GM20000 (cell line): Measurements from ENCODE around the gene NOC2L.

Experiments used
- DNase-seq: peaks from one replicate; pipeline ENCODE4 v3.0.0; 2012; ENCODE audit warnings: low spot score
- CTCF ChIP-seq: IDR thresholded peaks from 2 replicates; pipeline ENCODE4 v1.5.1; 2012; ENCODE audit warnings: mild to moderate bottlenecking, control low read depth; ENCODE audit errors: extremely low read depth, missing control alignments

NOC2L gene

GRCh38 chr1:915295-916172, 43.5 kb downstream of the NOC2L start:
- no peak for TF ChIP-seq CTCF
- no peak for DNase-seq

GRCh38 chr1:914891-915280, 44.2 kb downstream of the NOC2L start:
- DNase-seq = no peak
- no peak for TF ChIP-seq CTCF

GRCh38 chr1:914131-914890, 44.7 kb downstream of the NOC2L start:
- TF ChIP-seq CTCF = no peak
- no peak for DNase-seq

- no peak for TF ChIP-seq CTCF
- DNase-seq = no peak
These were observed 45.4 kb downstream of the NOC2L start for GRCh38 chr1:913491-914130.

- DNase-seq = no peak
- no peak for TF ChIP-seq CTCF
These were observed 46.2 kb downstream of the NOC2L start for GRCh38 chr1:912740-913301.

- TF ChIP-seq CTCF = no peak
- DNase-seq = no peak
These were observed 46.9 kb downstream of the NOC2L start for GRCh38 chr1:911875-912739.
